IPS-20b (cell line): Measurements from ENCODE around the gene MPHOSPH6.
"Not testable (repeated sequence)": the region's sequence is repeated elsewhere in the genome, so short reads cannot be mapped to it uniquely, and the experiment has no call there.

ENCODE experiments used
- H3K27ac ChIP-seq: one replicate; pipeline ENCODE4 v1.5.1; 2013; ENCODE audit warnings: low read length
- H3K27me3 ChIP-seq: 2 replicates; pipeline ENCODE4 v1.6.1; 2013; ENCODE audit warnings: mild to moderate bottlenecking, low read length, inconsistent platforms; ENCODE audit not compliant: insufficient read depth
- H3K36me3 ChIP-seq: 2 replicates; pipeline ENCODE4 v1.6.1; 2013; ENCODE audit warnings: low read depth, mild to moderate bottlenecking, inconsistent platforms, low read length, moderate library complexity; ENCODE audit not compliant: insufficient read depth
- H3K4me1 ChIP-seq: 2 replicates; pipeline ENCODE4 v1.6.1; 2013; ENCODE audit warnings: mild to moderate bottlenecking, control low read depth, inconsistent platforms, low read length, moderate library complexity; ENCODE audit not compliant: insufficient read depth
- H3K4me3 ChIP-seq: 2 replicates; pipeline ENCODE4 v1.5.1; 2013; ENCODE audit warnings: mild to moderate bottlenecking, low read length, inconsistent platforms
- H3K9ac ChIP-seq: 2 replicates; pipeline ENCODE4 v1.6.1; 2013; ENCODE audit warnings: low read depth, mild to moderate bottlenecking, inconsistent platforms, low read length, moderate library complexity
- H3K9me3 ChIP-seq: 2 replicates; pipeline ENCODE4 v1.6.1; 2013; ENCODE audit warnings: mild to moderate bottlenecking, low read depth, low read length, inconsistent platforms; ENCODE audit not compliant: insufficient read depth

The MPHOSPH6 gene

GRCh38 chr16:82113741-82114140, 56.3 kb downstream of the MPHOSPH6 start:
- Histone ChIP-seq H3K9ac (no peak overlapping the region), H3K4me3 (no peak overlapping the region), H3K27ac (no peak overlapping the region), H3K4me1 (no peaks in the 10 kb centered on the region), H3K27me3 (no peaks in the 10 kb centered on the region), H3K9me3 (no peaks in the 10 kb centered on the region), H3K36me3 (no peaks in the 10 kb centered on the region)

DNA sequence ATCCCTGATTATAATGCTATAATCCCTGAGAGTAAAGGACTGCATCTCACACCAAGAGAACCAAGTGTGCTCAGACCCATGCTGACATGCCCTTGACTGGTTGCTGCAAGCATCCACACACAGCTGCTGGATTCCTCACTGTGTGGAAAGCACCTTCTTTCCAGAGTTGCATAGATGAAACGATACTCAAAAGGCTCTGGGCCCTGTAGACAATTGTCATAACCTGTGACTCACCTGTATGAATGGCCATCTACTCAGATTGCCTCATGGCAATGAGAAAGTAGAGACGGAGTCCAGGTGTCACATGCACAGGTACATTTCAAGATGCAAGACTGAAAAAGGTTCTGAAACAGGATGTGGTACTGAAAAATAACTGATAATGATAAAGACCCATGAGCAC, 58.1 kb downstream of the MPHOSPH6 start:
- Histone ChIP-seq H3K27me3 (no peaks in the 10 kb centered on the region), H3K4me3 (no peak overlapping the region), H3K4me1 (no peaks in the 10 kb centered on the region), H3K27ac (no peak overlapping the region), H3K36me3 (no peaks in the 10 kb centered on the region), H3K9ac (no peak overlapping the region), H3K9me3 (no peaks in the 10 kb centered on the region)

DNA sequence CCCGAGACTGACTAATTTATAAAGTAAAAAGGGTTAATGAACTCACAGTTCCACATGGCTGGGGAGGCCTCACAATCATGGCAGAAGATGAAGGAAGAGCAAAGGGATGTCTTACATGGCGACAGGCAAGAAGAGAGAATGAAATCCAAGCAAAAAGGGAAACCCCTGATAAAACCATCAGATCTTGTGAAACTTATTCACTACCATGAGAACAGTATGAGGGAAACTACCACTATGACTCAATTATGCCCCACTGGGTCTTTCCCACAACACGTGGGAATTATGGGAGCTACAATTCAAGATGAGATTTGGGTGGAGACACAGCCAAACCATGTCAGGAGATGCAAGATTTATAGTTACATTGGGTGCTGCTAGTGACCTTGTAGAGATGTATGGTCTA, 60.8 kb downstream of the MPHOSPH6 start:
- H3K4me3 ChIP-seq, H3K4me1 ChIP-seq: not testable (repeated sequence)

DNA sequence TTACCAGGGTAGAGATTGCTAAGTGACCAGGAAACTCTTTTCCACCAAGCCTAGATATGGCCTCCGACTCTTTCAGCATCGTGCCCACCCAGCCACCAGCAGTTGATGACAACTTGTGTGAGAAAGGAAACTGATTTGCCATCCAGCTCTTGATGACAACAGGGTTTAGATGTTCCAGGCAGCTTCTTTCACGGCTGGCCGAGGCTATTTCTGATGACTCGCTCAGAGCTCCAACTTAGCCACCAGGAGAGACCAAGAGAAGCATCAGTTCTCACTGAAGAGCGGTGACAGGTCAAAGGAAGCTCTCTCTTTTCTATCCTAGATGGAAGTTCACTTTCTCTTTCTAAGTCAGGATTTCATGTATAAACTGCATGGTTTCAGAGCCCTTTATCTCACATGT, 61.2 kb downstream of the MPHOSPH6 start:
- no peaks in the 10 kb centered on the region for H3K4me1 ChIP-seq

More for the DNA sequence above, 60.8 kb downstream of the MPHOSPH6 start:
- H3K9me3 ChIP-seq, H3K9ac ChIP-seq, H3K27me3 ChIP-seq, H3K27ac ChIP-seq, H3K36me3 ChIP-seq: not testable (repeated sequence)

GRCh38 chr16:82108100-82108499, 61.9 kb downstream of the MPHOSPH6 start:
- no peaks in the 10 kb centered on the region for H3K4me1 ChIP-seq
- no peak overlapping the region for H3K9ac ChIP-seq
- H3K36me3 ChIP-seq: no peaks in the 10 kb centered on the region
- no peak overlapping the region for H3K27ac ChIP-seq
- H3K4me3 ChIP-seq: no peak overlapping the region
- H3K27me3 ChIP-seq: no peaks in the 10 kb centered on the region
- H3K9me3 ChIP-seq: no peaks in the 10 kb centered on the region

More for the DNA sequence above, 61.2 kb downstream of the MPHOSPH6 start:
- H3K27ac ChIP-seq: no peak overlapping the region
- no peaks in the 10 kb centered on the region for H3K27me3 ChIP-seq
- no peak overlapping the region for H3K9ac ChIP-seq
- H3K9me3 ChIP-seq: no peaks in the 10 kb centered on the region
- no peak overlapping the region for H3K4me3 ChIP-seq
- H3K36me3 ChIP-seq: no peaks in the 10 kb centered on the region

- Histone ChIP-seq H3K27me3 (no peaks in the 10 kb centered on the region), H3K36me3 (no peaks in the 10 kb centered on the region), H3K27ac (no peak overlapping the region), H3K9me3 (no peaks in the 10 kb centered on the region), H3K4me1 (no peaks in the 10 kb centered on the region), H3K9ac (no peak overlapping the region), H3K4me3 (no peak overlapping the region)
Measured at GRCh38 chr16:82105107-82105506, 64.9 kb downstream of the MPHOSPH6 start.
